HUDEP-2 (cell line): ENCODE data around the gene CYP27B1.

Source experiments
- DNase-seq, 76 experiments: peaks; one replicate each; lab custom pipeline; 2025; ENCODE audit not compliant: unreplicated experiment in 76 of 76; lab: John Stamatoyannopoulos, UW

Gene CYP27B1

GRCh38 chr12:57766464-57767304, at the start of gene CYP27B1:
Gene CYP27B1 (minus strand): TSS chr12:57767078. CDS start chr12:57767041, 37 bp downstream.
- DNase-seq, result peak in 25 of 76 experiments; percentile 10 to 43 (median 29)

- DNase-seq, result peak in 1 of 76 experiments; percentile 2
Observed at GRCh38 chr12:57816001-57816854, 49.4 kb upstream of the CYP27B1 start.

- DNase-seq, result peak in 2 of 76 experiments; percentile 16 to 21
Observed at GRCh38 chr12:57815177-57816000, 48.5 kb upstream of the CYP27B1 start.

- DNase-seq, result no peak
Observed at GRCh38 chr12:57813971-57814772, 47.3 kb upstream of the CYP27B1 start.

GRCh38 chr12:57813111-57813970, 46.5 kb upstream of the CYP27B1 start:
- DNase-seq, result no peak

- DNase-seq, result no peak
Observed at GRCh38 chr12:57811028-57811755, 44.3 kb upstream of the CYP27B1 start.

- DNase-seq, result peak in 49 of 76 experiments; percentile 2 to 77 (median 36)
Observed at GRCh38 chr12:57810450-57810849, 43.6 kb upstream of the CYP27B1 start.

- DNase-seq, result no peak
Observed at GRCh38 chr12:57809425-57809824, 42.5 kb upstream of the CYP27B1 start.

GRCh38 chr12:57808351-57808750, 41.5 kb upstream of the CYP27B1 start:
- no peak for DNase-seq

- DNase-seq, result no peak
Observed at GRCh38 chr12:57807285-57807684, 40.4 kb upstream of the CYP27B1 start.

GRCh38 chr12:57806677-57807076, 39.8 kb upstream of the CYP27B1 start:
- DNase-seq, result no peak

GRCh38 chr12:57803319-57803893, 36.5 kb upstream of the CYP27B1 start:
- peak in 14 of 76 experiments; percentile 2 to 34 (median 8) for DNase-seq

- no peak for DNase-seq
Observed at GRCh38 chr12:57802607-57803006, 35.7 kb upstream of the CYP27B1 start.

GRCh38 chr12:57800965-57801364, 34.1 kb upstream of the CYP27B1 start:
- no peak for DNase-seq

- DNase-seq, result no peak
Observed at GRCh38 chr12:57797933-57798332, 31.1 kb upstream of the CYP27B1 start.

- DNase-seq, result no peak
Observed at GRCh38 chr12:57796996-57797395, 30.1 kb upstream of the CYP27B1 start.

GRCh38 chr12:57795354-57795753, 28.5 kb upstream of the CYP27B1 start:
- DNase-seq, result no peak

- no peak for DNase-seq
Observed at GRCh38 chr12:57793920-57794319, 27.0 kb upstream of the CYP27B1 start.
